Gastrocnemius medialis (tissue), 4 donors: ENCODE measurements around the gene GPR62.

Experiments
- POLR2A ChIP-seq, 2 donors: fragments of 450-650 bp; IDR thresholded peaks; one replicate each; pipeline ENCODE4 v1.6.1; 2017; ENCODE audit warnings: antibody characterized with exemption in 2 of 2, mild to moderate bottlenecking in 2 of 2, moderate library complexity in 2 of 2
- TF ChIP-seq, protein P1 (sequence below), 5 experiments: fragments of 450-650 bp in 3 of 5; fragments of 200-600 bp in 2 of 5; sonication (generic) in 2 of 5; IDR thresholded peaks in 4 of 5; conservative IDR thresholded peaks in 1 of 5; 1 replicate in 4 of 5; 2 replicates in 1 of 5; pipeline ENCODE4 v1.5.1; 2016 to 2019; ENCODE audit warnings: antibody characterized with exemption in 5 of 5, mild to moderate bottlenecking in 3 of 5, moderate library complexity in 3 of 5

DNA sequence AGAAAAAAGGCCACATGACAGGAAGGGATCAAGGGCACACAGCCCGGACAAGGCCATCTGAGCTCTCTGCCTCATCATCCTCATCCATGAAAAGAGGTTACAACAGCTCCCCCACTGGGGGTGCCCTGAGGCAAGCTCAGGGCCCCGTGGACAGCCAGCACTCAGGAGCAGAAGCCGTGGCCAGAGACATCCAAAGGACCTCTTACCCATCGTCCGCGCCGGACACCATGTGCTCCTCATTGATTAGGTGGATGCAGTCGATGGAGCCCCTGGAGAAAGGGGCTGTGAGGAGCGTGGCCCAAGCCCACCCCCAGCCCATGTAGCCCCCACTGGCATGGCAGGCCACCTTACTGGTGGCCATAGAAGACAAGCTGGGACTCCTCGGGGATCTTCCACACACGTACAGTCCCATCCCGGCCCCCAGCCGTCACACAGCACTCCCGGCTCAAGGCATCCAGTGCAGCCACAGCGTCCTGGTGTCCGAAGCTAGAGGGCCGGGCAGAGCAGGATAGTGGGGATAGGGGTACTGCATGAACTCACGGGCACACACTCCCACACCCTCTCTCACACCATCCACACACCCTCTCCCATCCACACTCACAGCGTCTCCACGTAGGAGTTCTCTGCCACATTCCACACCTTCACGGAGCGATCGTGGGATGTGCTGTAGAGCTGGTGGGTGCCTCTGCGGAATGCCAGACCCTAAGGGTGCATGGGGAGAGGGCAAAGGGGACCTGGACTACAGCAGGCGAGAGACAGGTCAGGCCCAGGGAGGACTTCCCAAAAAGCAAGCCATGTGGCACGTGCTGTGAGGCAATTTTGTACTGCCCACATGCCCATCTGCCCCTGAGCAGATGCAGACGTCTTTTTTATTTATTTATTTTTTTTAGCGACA, 19.9 kb upstream of the GPR62 start:
- TF ChIP-seq, protein P1, sequence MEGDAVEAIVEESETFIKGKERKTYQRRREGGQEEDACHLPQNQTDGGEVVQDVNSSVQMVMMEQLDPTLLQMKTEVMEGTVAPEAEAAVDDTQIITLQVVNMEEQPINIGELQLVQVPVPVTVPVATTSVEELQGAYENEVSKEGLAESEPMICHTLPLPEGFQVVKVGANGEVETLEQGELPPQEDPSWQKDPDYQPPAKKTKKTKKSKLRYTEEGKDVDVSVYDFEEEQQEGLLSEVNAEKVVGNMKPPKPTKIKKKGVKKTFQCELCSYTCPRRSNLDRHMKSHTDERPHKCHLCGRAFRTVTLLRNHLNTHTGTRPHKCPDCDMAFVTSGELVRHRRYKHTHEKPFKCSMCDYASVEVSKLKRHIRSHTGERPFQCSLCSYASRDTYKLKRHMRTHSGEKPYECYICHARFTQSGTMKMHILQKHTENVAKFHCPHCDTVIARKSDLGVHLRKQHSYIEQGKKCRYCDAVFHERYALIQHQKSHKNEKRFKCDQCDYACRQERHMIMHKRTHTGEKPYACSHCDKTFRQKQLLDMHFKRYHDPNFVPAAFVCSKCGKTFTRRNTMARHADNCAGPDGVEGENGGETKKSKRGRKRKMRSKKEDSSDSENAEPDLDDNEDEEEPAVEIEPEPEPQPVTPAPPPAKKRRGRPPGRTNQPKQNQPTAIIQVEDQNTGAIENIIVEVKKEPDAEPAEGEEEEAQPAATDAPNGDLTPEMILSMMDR (IDR thresholded peaks at IDR 0.05 in 4 of 5, conservative IDR thresholded peaks at IDR 0.05 in 1 of 5), result no peak
- TF ChIP-seq POLR2A (IDR thresholded peaks at IDR 0.05), result no peak
